CD4-positive, alpha-beta memory T cell (primary cell): ENCODE measurements around the gene PDZRN3. TPM values are rescaled to one million over a fixed set of nuclear protein-coding genes. Genes with fewer than 3 reads are reported as not detected.

ENCODE experiments used
- CTCF ChIA-PET: fragments of 350-600 bp; sonication (Branson Sonifier 250); formaldehyde crosslinking; loops from one replicate; lab custom pipeline; 2021; ENCODE audit warnings: inconsistent platforms; ENCODE audit not compliant: partially characterized antibody; lab: Charles Lee
- POLR2A ChIA-PET: fragments of 350-600 bp; sonication (Branson Sonifier 250); formaldehyde crosslinking; loops from one replicate; lab custom pipeline; 2021; ENCODE audit not compliant: partially characterized antibody; lab: Charles Lee
- DNase-seq, 5 donors: peaks; one replicate each; pipeline versions ENCODE4 v3.0.0 to v3.0.0-alpha.2; 2020 to 2022; ENCODE audit warnings: mixed read lengths in 1 of 5
- H3K27ac ChIP-seq: one replicate; pipeline ENCODE4 v1.7.0; 2013; ENCODE audit warnings: low read depth, low read length
- H3K27me3 ChIP-seq: 2 replicates; pipeline ENCODE4 v1.7.0; 2013; ENCODE audit warnings: mild to moderate bottlenecking, low read length, moderate library complexity; ENCODE audit not compliant: insufficient read depth
- H3K36me3 ChIP-seq: 2 replicates; pipeline ENCODE4 v1.7.0; 2013; ENCODE audit warnings: mild to moderate bottlenecking, low read length, moderate library complexity; ENCODE audit not compliant: insufficient read depth
- H3K4me1 ChIP-seq: 2 replicates; pipeline ENCODE4 v1.7.0; 2013; ENCODE audit warnings: mild to moderate bottlenecking, low read length, moderate library complexity; ENCODE audit not compliant: insufficient read depth
- H3K4me3 ChIP-seq, 2 donors: one replicate each; pipeline ENCODE4 v1.7.0; 2013; ENCODE audit warnings: low read length in 2 of 2, mild to moderate bottlenecking in 1 of 2
- H3K9me3 ChIP-seq, 2 donors: one replicate each; pipeline ENCODE4 v1.7.0; 2013; ENCODE audit warnings: low read length in 2 of 2, control low read depth in 1 of 2; ENCODE audit not compliant: control insufficient read depth in 1 of 2
- H3K27ac Mint-ChIP-seq, 7 donors: one replicate each; pipeline ENCODE4 v1.8.0; 2020 to 2021; ENCODE audit warnings: mixed read lengths in 7 of 7, mild to moderate bottlenecking in 6 of 7, inconsistent platforms in 3 of 7, moderate library complexity in 3 of 7
- H3K27me3 Mint-ChIP-seq, 2 donors: one replicate each; pipeline ENCODE4 v1.8.0; 2020 to 2021; ENCODE audit warnings: mixed read lengths in 2 of 2
- H3K36me3 Mint-ChIP-seq, 2 donors: one replicate each; pipeline ENCODE4 v1.8.0; 2020 to 2021; ENCODE audit warnings: mixed read lengths in 2 of 2, inconsistent platforms in 1 of 2, mild to moderate bottlenecking in 1 of 2
- H3K4me1 Mint-ChIP-seq, 4 donors: one replicate each; pipeline ENCODE4 v1.8.0; 2020 to 2021; ENCODE audit warnings: mixed read lengths in 4 of 4, mild to moderate bottlenecking in 1 of 4
- H3K4me3 Mint-ChIP-seq, 8 donors: one replicate each; pipeline ENCODE4 v1.8.0; 2020 to 2021; ENCODE audit warnings: mixed read lengths in 8 of 8, mild to moderate bottlenecking in 7 of 8, moderate library complexity in 6 of 8, inconsistent platforms in 3 of 8
- H3K9me3 Mint-ChIP-seq, 8 donors: one replicate each; pipeline ENCODE4 v1.8.0; 2020 to 2021; ENCODE audit warnings: mixed read lengths in 8 of 8, mild to moderate bottlenecking in 5 of 8, inconsistent platforms in 3 of 8, moderate library complexity in 1 of 8
- intact Hi-C: fragments of 100-400 bp; cut with micrococcal nuclease; formaldehyde crosslinking; loops from one replicate; pipeline ENCODE4 v1.15.1; 2023
- polyA plus RNA-seq, 2 donors: library from polyadenylated mRNA; unstranded; fragments of 300-500 nt; fragmentation: Illumina TruSeq; gene quantifications; one replicate each; pipeline ENCODE4 v1.2.3, GENCODE V29; 2021
- total RNA-seq, 2 experiments: library from RNA; stranded (reverse); gene quantifications; one replicate each; pipeline ENCODE4 v1.2.3, GENCODE V29; 2021

Gene PDZRN3
- total and polyA plus RNA-seq, 4 experiments from 2014 or later: not detected

DNA sequence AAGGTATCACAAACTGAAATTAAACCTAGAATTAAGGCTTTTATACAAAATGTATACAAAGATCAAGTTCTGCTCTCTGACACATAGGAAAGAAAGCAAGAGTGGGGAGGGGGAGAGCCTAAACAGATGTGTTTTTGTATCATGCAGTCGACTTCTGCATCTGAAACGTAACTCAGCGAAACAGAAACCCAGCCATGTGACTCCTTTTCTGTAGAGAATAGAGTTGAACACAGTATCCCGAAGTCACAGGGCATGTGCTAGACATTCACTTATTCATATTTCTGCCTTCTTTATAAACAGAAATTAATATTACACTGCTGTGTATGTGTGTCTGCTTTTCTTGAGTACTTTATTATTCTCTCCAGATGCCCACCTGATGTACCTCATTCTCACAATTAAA lies 121.0 kb downstream of the PDZRN3 start:
- POLR2A ChIA-PET: no interaction called here
- no peaks in the 10 kb centered on the region for H3K4me1 Mint-ChIP-seq
- H3K27me3 Mint-ChIP-seq: peaks cover 3 to 6% of the 10 kb centered on the region in 2 donors
- H3K27ac Mint-ChIP-seq: no peak overlapping the region
- no peak for DNase-seq
- H3K9me3 Mint-ChIP-seq: no peaks in the 10 kb centered on the region
- H3K4me3 ChIP-seq: no peak overlapping the region
- H3K4me1 ChIP-seq: no peaks in the 10 kb centered on the region
- H3K36me3 Mint-ChIP-seq: no peaks in the 10 kb centered on the region
- H3K36me3 ChIP-seq: no peaks in the 10 kb centered on the region
- no peaks in the 10 kb centered on the region for H3K9me3 ChIP-seq
- intact Hi-C loops: no loop called here
- no peak overlapping the region for H3K27ac ChIP-seq
- no peak overlapping the region for H3K4me3 Mint-ChIP-seq
- CTCF ChIA-PET: interaction anchor here (4.1 kb wide), 1 partner anchor 403 kb away, joined by 32 read pairs; no protein-coding TSS in a partner anchor
- no peaks in the 10 kb centered on the region for H3K27me3 ChIP-seq

DNA sequence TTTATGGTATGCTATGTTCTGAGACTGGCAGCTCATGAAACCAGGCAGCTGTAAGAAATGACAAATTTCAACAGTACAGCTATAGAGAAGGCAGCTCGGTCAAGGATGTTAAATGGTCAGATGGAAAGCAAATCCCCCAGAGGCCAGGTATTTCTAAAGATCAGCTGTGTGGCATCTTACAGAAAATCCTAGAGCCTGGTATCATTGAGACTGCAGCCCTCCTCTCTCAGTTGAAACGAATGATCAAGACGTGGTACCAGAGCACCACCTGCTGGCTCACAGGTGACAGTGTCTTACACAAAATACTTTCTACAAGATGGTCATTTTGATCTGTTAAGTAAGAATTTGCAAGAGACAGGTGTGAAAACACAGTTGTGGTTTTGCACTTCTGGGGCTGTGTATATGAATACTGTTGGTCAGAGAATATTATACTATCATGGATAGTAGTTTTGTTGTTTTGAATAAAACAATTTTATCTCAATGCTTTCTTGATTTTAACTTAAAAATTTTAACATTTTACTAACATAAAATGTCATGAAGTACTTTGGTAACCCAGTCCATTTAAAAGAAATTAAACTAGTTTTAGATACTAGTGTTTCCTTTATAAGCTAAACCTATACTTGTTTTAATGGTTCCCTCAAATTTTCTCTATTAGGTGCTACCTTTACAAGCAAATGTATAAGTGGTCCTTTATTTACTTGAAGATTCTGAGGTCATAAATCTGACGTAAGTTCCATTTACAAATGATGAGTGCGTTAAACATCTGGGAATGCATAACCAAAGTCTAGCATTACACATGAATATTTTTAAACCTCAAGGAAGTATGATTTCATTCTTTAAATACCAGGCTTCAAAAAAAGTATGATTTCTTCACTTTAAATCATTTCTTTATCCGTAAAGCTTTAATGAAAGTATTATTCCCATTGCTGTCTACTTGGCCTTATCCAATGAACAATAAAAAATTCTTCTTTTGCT lies 121.8 kb downstream of the PDZRN3 start:
- no peak overlapping the region for H3K4me3 ChIP-seq
- no peaks in the 10 kb centered on the region for H3K4me1 Mint-ChIP-seq
- no peaks in the 10 kb centered on the region for H3K36me3 Mint-ChIP-seq
- no peaks in the 10 kb centered on the region for H3K36me3 ChIP-seq
- CTCF ChIA-PET: interaction anchor here (1.0 to 4.1 kb wide), 4 partner anchors 9 to 402 kb away, joined by 3 to 32 read pairs (median 4); no protein-coding TSS in a partner anchor
- intact Hi-C loops: no loop called here
- H3K4me3 Mint-ChIP-seq: no peak overlapping the region
- H3K27me3 ChIP-seq: no peaks in the 10 kb centered on the region
- peaks cover 6% of the 10 kb centered on the region in 2 donors for H3K27me3 Mint-ChIP-seq
- peak in 4 of 5 donors; percentile 17 to 34 (median 20) for DNase-seq
- no peaks in the 10 kb centered on the region for H3K9me3 ChIP-seq
- no peaks in the 10 kb centered on the region for H3K4me1 ChIP-seq
- H3K9me3 Mint-ChIP-seq: no peaks in the 10 kb centered on the region
- no peak overlapping the region for H3K27ac ChIP-seq
- POLR2A ChIA-PET: no interaction called here
- H3K27ac Mint-ChIP-seq: no peak overlapping the region

GRCh38 chr3:73500321-73500720 lies 124.4 kb downstream of the PDZRN3 start:
- no peak for DNase-seq
- Histone ChIP-seq H3K27me3 (no peaks in the 10 kb centered on the region), H3K36me3 (no peaks in the 10 kb centered on the region), H3K27ac (no peak overlapping the region), H3K4me1 (no peaks in the 10 kb centered on the region), H3K4me3 (no peak overlapping the region), H3K9me3 (no peaks in the 10 kb centered on the region)
- no peak overlapping the region for H3K4me3 Mint-ChIP-seq
- POLR2A ChIA-PET: no interaction called here
- H3K9me3 Mint-ChIP-seq: no peaks in the 10 kb centered on the region
- no peak overlapping the region for H3K27ac Mint-ChIP-seq
- H3K4me1 Mint-ChIP-seq: no peaks in the 10 kb centered on the region
- no peaks in the 10 kb centered on the region for H3K36me3 Mint-ChIP-seq
- intact Hi-C loops: no loop called here
- CTCF ChIA-PET: interaction anchor here (1.2 to 4.1 kb wide), 2 partner anchors 13 to 399 kb away, joined by 3 to 32 read pairs; no protein-coding TSS in a partner anchor
- peaks cover 6% of the 10 kb centered on the region in 2 donors for H3K27me3 Mint-ChIP-seq

- no peak for DNase-seq
- Histone ChIP-seq H3K4me3 (no peak overlapping the region), H3K9me3 (no peaks in the 10 kb centered on the region), H3K27ac (no peak overlapping the region), H3K27me3 (no peaks in the 10 kb centered on the region), H3K36me3 (no peaks in the 10 kb centered on the region), H3K4me1 (no peaks in the 10 kb centered on the region)
- ChIA-PET POLR2A (no interaction called here), CTCF (interaction anchor here (1.2 to 4.1 kb wide), 2 partner anchors 13 to 399 kb away, joined by 3 to 32 read pairs; no protein-coding TSS in a partner anchor)
- intact Hi-C loops: no loop called here
- Mint-ChIP-seq H3K27me3 (peaks cover 6% of the 10 kb centered on the region in 2 donors), H3K4me3 (no peak overlapping the region), H3K27ac (no peak overlapping the region), H3K4me1 (no peaks in the 10 kb centered on the region), H3K36me3 (no peaks in the 10 kb centered on the region), H3K9me3 (no peaks in the 10 kb centered on the region)
Measured at GRCh38 chr3:73499787-73500186, 125.0 kb downstream of the PDZRN3 start.

GRCh38 chr3:73498764-73499622 lies 125.7 kb downstream of the PDZRN3 start:
- H3K4me3 Mint-ChIP-seq: no peak overlapping the region
- H3K9me3 ChIP-seq: no peaks in the 10 kb centered on the region
- no peak overlapping the region for H3K27ac ChIP-seq
- H3K36me3 Mint-ChIP-seq: no peaks in the 10 kb centered on the region
- no peak overlapping the region for H3K27ac Mint-ChIP-seq
- ChIA-PET POLR2A (no interaction called here), CTCF (interaction anchor here (0.5 to 1.0 kb wide), 2 partner anchors 9 to 85 kb away, joined by 3 read pairs; no protein-coding TSS in a partner anchor)
- H3K9me3 Mint-ChIP-seq: no peaks in the 10 kb centered on the region
- H3K4me1 ChIP-seq: no peaks in the 10 kb centered on the region
- H3K27me3 ChIP-seq: no peaks in the 10 kb centered on the region
- no peak for DNase-seq
- H3K27me3 Mint-ChIP-seq: peaks cover 6 to 7% of the 10 kb centered on the region in 2 donors
- no peaks in the 10 kb centered on the region for H3K36me3 ChIP-seq
- intact Hi-C loops: no loop called here
- H3K4me1 Mint-ChIP-seq: no peaks in the 10 kb centered on the region
- no peak overlapping the region for H3K4me3 ChIP-seq

- no peaks in the 10 kb centered on the region for H3K4me1 Mint-ChIP-seq
- Histone ChIP-seq H3K27ac (no peak overlapping the region), H3K4me1 (no peaks in the 10 kb centered on the region), H3K9me3 (no peaks in the 10 kb centered on the region), H3K36me3 (no peaks in the 10 kb centered on the region), H3K27me3 (no peaks in the 10 kb centered on the region), H3K4me3 (no peak overlapping the region)
- CTCF ChIA-PET: interaction anchor here (0.5 to 1.2 kb wide), 3 partner anchors 10 to 86 kb away, joined by 3 to 4 read pairs (median 3); no protein-coding TSS in a partner anchor
- DNase-seq: no peak
- no peaks in the 10 kb centered on the region for H3K36me3 Mint-ChIP-seq
- intact Hi-C loops: no loop called here
- H3K4me3 Mint-ChIP-seq: no peak overlapping the region
- POLR2A ChIA-PET: no interaction called here
- peak overlapping the region in 1 of 7 donors; percentile 26 for H3K27ac Mint-ChIP-seq
- H3K27me3 Mint-ChIP-seq: peaks cover 4 to 6% of the 10 kb centered on the region in 2 donors
- no peaks in the 10 kb centered on the region for H3K9me3 Mint-ChIP-seq
Measured at GRCh38 chr3:73497646-73498406, 126.9 kb downstream of the PDZRN3 start.
